CD1c-positive myeloid dendritic cell (primary cell): ENCODE results near the gene RAD50.
"Not testable (repeated sequence)": the region's sequence is repeated elsewhere in the genome, so short reads cannot be mapped to it uniquely, and the experiment has no call there.

Experiments
- DNase-seq: peaks from one replicate; pipeline ENCODE4 v3.0.0-alpha.2; 2016; ENCODE audit errors: extremely low spot score

The RAD50 gene

DNA sequence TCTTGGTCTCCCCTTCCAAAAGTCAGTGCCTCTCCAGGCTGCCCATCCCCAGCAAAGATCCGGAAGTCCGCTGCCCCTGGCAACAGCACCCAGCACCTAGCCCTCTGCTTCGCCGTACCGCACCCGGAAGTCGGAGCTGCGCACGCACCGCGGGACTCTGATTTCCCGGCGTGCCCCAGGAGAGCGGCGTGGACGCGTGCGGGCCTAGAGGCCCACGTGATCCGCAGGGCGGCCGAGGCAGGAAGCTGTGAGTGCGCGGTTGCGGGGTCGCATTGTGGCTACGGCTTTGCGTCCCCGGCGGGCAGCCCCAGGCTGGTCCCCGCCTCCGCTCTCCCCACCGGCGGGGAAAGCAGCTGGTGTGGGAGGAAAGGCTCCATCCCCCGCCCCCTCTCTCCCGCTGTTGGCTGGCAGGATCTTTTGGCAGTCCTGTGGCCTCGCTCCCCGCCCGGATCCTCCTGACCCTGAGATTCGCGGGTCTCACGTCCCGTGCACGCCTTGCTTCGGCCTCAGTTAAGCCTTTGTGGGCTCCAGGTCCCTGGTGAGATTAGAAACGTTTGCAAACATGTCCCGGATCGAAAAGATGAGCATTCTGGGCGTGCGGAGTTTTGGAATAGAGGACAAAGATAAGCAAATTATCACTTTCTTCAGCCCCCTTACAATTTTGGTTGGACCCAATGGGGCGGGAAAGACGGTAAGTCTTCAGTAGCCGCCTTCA lies at the start of gene RAD50:
TSS of gene RAD50 (plus strand) at position 215 of the 715 bp plus-strand sequence. CDS start at position 563, 348 bp downstream.
- peak; percentile 93 for DNase-seq

DNA sequence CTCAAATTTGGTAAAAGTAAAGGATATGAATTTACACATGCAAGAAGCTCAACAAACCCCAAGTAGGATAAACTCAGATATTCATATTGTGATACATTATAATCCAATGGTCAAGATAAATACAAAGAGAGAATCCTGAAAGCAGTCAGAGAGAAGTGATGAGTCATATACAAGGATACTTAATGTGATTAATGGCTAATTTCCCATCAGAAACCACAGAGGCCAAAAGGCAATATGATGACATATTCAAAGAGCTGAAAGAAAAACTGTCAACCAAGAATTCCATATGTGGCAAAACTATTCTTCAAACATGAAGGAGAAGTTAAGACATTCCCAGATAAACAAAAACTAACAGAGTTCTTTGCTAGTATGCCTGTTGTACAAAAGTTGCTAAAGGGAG lies 46.7 kb upstream of the RAD50 start:
- no peak for DNase-seq

DNA sequence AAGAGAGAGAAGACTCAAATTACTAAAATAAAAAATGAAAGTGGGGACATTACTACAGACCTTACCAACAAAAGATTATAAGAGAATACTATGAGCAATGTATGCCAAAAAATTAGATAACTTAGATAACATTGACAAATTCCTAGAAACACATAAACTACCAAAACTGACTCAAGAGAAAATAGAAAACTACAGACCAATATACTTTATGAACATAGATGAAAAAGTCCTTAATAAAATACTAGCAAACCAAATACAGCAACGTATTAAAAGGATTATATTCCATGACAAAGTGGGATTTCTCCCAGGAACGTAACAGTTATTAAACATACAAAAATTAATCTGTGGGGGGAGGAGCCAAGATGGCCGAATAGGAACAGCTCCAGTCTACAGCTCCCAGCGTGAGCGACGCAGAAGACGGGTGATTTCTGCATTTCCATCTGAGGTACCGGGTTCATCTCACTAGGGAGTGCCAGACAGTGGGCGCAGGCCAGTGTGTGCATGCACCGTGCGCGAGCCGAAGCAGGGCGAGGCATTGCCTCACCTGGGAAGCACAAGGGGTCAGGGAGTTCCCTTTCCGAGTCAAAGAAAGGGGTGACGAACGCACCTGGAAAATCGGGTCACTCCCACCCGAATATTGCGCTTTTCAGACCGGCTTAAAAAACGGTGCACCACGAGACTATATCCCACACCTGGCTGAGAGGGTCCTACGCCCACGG lies 43.0 kb upstream of the RAD50 start:
- not testable (repeated sequence) for DNase-seq

DNA sequence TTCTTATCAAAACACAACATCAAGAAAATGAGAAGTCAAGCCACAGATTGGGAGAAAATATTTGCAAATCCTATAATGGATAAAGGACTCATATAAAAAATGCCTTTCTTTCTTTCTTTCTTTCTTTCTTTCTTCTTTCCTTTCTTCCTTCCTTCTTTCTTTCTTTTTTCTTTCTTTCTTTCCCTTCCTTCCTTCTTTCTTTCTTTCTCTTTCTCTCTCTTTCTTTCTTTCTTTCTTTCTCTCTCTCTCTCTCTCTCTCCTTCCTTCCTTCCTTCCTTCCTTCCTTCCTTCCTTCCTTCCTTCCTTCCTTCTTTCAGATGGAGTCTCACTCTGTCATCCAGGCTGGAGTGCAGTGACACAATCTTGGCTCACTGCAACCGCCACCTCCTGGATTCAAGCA lies 34.7 kb upstream of the RAD50 start:
- not testable (repeated sequence) for DNase-seq

DNA sequence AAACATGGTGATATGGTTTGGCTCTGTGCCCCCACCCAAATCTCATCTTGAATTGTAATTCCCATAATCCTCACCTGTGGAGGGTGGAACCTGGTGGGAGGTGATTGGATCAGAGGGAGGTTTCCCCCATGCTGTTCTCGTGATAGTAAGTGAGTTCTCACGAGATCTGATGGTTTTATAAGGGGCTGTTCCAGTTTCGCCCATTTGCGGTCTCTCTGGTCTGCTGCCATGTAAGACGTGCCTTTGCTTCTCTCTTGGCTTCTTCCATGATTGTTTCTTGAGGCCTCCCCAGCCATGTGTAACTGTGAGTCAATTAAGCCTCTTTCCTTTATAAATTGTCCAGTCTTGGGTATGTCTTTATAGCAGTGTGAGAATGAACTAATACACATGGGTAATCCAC lies 31.9 kb upstream of the RAD50 start:
- not testable (repeated sequence) for DNase-seq

DNA sequence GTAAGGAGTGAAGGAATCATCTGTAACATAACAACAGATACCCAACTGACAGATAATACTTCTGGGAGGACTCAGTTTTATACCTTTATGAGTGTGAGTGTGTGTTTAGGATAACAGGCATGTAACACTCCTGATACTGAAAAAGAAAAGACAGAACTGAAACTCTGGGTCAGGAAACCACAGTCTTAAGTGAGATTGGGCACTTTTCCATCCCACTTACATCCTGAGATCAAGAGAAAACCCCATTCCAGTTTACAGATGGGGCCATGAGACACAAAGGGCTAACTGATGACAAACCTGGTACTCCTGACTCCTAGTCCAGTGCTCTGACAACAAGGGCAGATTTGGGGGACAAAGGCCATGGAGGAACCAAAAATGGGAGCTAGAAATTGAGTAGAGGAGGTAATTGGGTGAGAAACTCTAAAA lies 31.5 kb upstream of the RAD50 start:
- DNase-seq: no peak

DNA sequence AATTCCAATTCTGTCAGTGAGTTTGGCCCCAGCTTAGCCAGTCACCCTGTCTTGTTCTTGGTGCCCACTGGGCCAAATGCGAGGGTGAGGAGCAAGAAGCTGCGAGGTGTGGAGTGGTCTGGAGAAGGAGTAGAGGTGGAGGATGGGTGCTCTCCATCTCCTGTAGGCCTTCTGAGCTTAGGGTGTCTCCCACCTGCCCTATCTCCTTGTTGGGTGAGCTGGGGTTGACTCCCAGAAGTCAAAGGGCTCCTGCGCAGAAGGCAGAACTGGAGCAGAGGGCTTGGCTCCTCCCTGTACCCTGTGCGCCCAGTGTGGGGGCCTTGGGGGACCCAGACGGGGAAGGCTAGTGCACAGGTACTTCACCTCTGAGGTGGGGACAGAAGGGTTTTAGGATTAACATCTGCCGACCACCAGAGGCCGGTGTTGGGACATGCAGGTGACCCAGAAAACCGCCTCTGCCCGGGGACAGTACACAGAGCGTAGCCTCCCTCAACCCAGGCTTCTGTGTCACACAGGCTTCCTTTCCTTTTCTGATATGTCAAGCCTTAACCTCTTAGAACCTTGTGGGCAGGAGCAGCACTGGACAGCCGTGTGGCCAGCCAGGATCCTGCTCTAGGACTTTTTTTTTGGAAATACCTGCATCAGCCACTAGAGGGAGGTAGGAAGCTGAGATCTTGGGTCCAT lies 30.3 kb upstream of the RAD50 start:
- peak; percentile 67 for DNase-seq

DNA sequence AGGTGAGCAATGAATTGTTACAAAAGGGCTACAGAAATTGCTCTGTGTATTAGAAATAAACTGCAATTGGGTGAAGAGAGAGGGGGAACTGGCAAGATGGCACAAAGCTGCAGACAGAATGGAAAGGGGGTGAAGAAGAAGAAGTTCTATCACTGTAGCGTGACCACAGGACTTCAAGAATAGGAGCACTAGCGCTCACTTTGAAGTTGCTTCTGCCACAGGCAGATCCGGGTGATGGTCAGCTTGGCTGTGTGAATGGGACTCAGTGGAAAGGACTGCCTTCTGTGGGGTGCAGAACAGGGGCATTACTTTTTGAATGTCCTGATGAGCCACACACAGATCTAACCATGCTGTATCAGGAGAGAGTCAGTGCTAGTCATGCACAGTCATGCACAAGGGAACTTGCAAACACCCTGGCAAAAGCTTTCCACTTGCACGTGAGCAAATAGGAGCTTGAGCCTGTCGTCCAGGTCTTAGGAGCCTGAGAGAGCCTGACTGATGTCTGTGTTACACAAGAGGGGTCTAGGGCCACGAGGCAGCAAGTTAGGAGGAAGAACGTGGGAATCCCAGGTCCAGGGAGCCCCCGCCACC lies 29.7 kb upstream of the RAD50 start:
- DNase-seq: no peak

DNA sequence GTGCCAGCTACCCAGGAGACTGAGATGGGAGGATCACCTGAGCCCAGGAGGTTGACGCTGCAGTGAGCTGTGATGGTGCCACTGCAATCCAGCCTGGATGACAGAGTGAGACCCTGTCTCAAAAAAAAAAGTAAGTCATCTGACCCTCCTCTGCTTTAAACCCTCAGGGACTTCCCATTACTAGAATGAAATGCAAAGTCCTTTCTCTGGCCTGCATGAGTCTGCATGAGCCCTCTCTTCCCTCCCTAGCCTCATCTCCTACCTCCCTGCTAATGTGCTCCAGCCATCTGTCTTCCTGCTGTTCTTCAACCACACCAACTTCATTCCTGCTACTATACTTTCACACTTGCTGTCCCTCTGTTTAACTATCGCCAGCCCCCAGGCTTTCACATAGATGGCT lies 28.8 kb upstream of the RAD50 start:
- DNase-seq: no peak

DNA sequence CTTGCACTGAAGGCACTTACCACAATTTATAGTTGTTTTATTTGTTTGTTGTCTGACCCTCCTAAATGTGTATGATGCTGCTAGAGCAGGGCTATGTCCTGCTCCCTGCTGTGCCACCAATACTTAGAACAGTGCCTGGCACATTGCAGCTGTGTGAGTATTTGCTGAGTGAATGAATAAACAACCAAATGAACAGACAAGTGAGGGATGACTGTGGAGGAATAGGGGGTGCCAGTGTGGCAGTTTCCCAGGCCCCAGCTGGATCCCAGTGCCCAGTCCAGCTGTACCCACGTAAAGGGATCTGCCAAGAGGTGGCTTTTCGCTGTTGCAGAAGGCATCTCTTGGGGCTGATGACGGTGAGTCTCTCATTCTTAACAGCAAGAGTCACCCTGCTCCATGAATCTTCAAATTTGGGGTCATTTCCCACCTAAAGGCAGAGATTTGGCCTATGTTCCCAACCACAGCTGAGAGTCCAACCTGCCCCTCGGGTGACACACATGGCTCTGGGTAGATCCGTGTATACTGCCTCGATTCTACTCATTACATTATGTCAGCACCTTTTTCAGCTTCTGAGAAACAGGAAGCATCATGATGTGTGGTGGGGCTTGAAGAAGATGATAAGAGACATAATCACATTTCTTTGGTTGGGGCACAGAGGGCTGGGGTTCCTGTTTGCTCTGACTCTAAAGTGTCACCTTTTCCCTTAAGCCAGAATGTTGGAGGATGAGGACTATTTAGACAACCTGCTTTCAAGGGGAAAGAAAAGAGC lies 27.7 kb upstream of the RAD50 start:
- DNase-seq: no peak

DNA sequence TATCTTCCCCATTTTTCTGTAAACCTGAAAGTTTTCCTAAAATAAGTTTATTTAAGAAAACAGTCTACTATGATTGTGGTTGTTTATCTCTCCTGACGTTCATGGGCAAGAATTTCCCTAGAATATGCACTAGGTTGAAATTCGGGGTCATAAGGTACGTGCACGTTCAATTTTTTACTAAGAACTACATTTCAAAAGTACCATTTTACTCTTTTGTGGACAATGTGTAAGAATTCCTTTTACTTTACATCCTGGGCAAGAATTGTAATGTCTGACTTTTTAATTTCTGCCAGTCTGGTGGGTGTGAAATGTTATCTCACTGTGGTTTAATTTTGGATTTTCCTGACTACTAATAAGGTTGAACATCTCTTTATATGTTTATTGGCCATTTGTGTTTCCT lies 25.8 kb upstream of the RAD50 start:
- no peak for DNase-seq

DNA sequence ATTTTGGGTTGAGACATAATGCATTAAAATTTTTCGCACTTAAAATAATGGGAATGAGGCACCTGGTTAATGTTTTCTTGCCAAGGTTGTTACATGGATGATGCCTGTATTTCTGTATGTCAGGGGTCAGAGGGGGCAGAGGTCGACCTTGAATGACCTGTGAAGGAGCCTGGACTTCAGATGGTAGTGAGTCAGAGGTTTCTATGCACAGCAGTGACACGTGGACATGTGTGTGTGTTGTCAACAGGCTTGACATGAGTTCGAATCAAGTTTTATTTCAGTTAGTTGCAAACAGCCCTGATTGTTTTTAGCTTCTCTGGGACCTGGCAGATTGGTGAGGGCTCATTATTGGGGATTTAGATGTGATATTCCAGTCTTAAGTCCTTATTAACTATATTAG lies 17.1 kb upstream of the RAD50 start:
- DNase-seq: no peak

DNA sequence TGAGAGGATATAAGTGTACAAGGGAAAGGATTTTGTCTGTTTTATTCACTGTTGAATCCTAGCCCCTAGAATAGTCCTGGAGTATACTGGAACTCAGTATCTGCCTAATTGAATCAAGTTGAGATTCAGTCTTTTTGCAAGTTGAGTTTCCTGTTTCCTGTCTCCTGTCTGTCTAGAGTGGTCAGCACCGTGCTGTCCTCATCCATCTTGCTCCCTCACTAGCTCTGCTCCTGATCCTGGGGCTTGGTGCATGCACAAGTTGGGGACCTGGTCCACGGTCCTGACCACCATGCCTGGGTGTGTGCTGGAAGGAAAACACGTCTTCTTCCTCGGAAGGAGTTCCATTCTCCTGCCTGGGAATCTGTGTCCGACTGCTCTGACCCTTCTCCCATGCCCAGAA lies 16.6 kb upstream of the RAD50 start:
- DNase-seq: no peak

DNA sequence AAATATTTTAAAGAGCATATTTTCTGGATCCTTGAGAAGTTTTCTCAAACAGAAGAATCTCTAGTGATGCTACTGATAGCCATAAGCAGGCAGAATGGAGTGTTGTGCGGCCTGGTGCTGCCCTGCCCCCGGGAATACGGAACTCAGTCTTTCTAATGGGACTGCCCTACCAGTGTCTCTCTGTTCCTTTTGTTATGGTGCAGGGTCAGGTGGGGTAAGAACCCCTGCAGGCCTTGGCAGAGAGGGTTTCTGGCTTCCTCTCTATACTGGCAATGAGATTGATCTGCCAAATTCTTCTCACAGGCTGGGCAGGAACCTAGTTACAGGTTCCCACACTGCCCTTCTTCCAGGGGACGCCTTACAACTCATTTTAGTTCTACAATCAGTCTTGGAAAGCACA lies 16.0 kb upstream of the RAD50 start:
- no peak for DNase-seq

DNA sequence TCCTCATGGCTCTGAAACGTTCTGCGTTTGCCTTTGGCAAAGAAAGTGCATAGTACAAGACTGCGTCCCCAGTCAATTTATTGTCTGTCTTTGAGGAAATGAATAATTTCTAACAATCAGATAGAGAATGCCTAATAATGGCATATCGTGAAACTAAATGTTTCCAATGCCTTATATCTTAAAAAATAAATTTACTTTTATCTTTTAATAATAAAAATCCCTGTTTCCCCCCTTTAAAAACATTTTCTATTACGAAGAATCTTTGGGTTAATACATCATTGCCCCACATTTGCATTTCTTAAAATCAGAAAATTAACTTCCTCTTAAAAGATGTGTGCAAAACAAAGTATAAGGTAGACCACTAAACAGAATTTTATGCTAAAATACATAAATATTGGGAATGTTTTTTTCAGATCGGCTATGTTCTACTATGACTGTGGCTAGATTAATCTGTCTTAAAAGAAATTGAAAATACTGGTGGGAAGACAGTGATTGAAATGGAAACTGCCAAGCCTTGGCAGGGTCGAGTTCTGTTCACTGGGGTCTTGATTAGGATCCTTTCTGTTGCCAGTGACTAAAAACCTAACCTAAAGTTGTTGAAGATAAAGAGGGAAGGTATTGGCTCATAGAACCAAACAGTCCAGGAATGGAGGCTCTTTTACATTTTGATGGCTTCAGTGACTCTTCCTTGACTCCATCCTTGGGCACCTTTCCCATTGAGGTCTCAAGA lies 13.1 kb upstream of the RAD50 start, which contains the start of gene IL5:
TSS of gene IL5 (minus strand) at position 51 of the 730 bp plus-strand sequence. CDS start at position 7, 44 bp downstream.
- no peak for DNase-seq

DNA sequence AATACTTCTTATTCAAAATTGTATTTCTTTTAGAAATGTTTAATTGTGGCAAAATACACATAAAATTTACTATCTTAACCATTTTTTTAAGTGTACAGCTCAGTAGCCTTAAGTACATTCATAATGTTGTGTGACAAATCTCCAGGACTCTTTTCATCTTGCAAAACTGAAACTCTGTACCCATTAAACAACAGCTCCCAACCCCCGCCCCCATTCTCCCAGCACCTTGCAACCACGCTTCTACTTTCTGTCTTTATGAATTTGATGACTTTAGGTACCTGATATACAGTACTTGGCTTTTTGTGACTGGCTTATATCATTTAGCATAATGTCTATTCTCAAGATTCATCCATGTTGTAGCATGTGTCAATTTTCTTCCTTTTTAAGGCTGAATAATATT lies 10.7 kb upstream of the RAD50 start:
- DNase-seq: no peak

DNA sequence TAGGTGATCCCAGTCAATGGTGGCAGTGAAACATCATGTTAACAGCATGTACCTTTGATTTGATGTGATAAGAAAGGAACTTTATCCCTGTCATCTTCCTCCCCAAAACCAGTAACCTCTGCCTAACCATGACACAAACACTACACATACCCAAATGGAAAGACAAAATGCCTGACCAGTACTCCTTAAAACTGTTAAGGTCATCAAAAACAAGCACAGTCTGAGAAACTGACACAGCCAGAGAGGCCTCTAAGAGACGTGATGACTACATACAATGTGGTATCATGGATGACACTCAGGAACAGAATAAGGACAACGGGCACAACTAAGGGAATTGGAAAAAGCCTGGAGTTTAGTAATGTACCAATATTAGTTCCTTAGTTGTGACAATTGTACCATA lies 9.5 kb upstream of the RAD50 start:
- no peak for DNase-seq

DNA sequence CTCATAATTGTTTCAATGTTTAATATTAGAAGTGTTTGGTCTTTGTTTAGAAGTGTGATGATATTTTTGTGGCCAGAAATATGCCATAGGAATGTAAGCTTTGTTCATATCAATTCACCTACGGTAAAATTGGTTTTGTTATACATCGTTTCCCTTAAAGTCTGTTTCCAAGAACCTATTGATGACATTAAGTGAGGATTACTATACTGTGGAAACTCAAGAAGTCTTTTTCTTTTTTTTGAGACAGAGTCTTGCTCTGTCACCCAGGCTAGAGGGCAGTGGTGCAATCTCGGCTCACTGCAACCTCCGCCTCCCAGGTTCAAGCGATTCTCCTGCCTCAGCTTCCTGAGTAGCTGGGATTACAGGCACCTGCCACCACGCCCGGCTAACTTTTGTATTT lies 7.9 kb upstream of the RAD50 start:
- DNase-seq: not testable (repeated sequence)

DNA sequence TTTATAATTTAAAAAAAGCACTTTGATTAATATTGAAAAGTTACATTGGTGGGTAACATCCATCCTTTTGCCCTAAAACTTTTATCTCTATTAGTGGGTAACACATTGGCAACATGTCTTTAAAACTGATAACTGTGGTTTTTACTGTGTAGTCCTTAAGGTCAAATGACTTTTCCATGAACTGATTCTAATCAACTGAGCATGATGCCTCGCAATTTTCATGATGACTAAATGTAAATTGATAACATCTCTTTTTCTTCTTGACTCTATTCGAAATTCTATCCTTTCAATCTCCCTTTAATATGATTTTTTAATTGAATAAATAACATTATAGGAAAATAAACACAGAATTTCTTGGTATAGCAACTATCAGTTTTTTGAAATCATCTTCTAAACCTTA lies 7.2 kb upstream of the RAD50 start:
- DNase-seq: no peak

DNA sequence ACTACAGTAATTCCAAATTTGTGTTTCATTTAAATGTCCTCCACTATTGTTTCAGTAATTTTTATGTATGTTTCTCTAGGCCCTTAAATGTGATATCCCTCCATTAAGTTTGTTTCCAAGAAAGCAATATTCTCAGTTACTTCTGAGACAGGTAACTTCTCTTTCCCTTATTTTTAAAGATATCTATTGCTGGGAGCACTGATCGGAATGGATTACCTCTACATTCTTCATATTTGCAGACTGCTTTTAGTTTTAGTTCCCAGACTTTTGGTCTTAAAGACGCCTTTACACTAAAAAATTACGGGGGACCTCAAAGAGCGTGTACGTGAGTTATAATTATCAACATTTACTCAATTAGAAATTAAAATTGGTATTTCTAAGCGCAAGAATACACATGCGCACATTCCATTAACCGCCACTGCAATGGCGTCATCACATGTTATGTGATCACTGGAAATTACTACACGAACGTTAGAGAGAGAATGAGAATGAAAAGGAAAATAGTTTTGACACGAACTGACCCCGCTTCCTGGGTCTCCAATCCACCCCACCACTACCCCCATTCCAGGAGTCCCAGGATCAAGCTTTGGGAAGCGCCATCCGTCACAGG lies 519 bp upstream of the RAD50 start:
- peak; percentile 5 for DNase-seq
